Measurements from ENCODE around the gene PGBD5. TPM values are rescaled to one million over a fixed set of nuclear protein-coding genes. Genes with fewer than 3 reads are reported as not detected.

PGBD5 gene
- total RNA-seq, 2 experiments from 2014 or later, result not detected

- H3K27me3 Mint-ChIP-seq, result peaks cover 22% of the 10 kb centered on the region
- intact Hi-C loops (cut with micrococcal nuclease), result no loop called here
- no peak for ATAC-seq
- H3K4me3 Mint-ChIP-seq, result no peak overlapping the region
- ChIA-PET CTCF (no interaction called here), POLR2A (no interaction called here)
- H3K36me3 Mint-ChIP-seq (ENCODE audit: low read depth), result no peaks in the 10 kb centered on the region
- no peak for DNase-seq
- TF ChIP-seq, protein P1, sequence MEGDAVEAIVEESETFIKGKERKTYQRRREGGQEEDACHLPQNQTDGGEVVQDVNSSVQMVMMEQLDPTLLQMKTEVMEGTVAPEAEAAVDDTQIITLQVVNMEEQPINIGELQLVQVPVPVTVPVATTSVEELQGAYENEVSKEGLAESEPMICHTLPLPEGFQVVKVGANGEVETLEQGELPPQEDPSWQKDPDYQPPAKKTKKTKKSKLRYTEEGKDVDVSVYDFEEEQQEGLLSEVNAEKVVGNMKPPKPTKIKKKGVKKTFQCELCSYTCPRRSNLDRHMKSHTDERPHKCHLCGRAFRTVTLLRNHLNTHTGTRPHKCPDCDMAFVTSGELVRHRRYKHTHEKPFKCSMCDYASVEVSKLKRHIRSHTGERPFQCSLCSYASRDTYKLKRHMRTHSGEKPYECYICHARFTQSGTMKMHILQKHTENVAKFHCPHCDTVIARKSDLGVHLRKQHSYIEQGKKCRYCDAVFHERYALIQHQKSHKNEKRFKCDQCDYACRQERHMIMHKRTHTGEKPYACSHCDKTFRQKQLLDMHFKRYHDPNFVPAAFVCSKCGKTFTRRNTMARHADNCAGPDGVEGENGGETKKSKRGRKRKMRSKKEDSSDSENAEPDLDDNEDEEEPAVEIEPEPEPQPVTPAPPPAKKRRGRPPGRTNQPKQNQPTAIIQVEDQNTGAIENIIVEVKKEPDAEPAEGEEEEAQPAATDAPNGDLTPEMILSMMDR (IDR thresholded peaks at IDR 0.05), result no peak
- no peaks in the 10 kb centered on the region for H3K4me1 Mint-ChIP-seq (ENCODE audit: low read depth)
- no peak overlapping the region for H3K27ac Mint-ChIP-seq
- no peaks in the 10 kb centered on the region for H3K9me3 Mint-ChIP-seq
Measured at GRCh38 chr1:230403442-230403841, 22.7 kb downstream of the PGBD5 start.

DNA sequence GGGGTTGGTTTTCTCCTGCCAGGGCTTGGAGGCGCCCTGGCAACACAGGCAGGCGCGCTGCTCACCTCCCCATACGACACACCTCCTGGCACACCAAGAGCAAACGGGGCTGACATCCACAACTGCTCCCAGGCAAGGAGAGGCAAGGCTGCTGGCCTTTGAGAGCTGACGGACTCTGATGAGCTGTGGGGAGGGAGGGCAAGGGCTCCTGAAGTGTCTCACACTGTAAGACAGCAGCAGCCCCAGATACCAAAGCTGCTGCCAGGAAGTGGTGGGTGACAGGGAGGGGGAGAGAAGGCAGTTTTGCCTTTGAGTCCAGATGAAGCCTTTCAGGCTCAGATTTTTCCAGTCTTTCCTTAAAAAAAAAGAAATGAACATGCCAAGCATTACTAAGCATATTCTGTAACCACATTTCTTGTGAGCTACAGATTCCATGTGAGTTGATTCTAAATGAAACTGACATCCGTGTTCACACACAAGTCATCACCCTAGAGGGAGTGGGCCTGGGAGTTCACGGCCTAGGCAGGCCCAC, 24.3 kb downstream of the PGBD5 start:
- Mint-ChIP-seq H3K27me3 (peaks cover 18% of the 10 kb centered on the region), H3K9me3 (no peaks in the 10 kb centered on the region), H3K27ac (no peak overlapping the region), H3K4me1 (ENCODE audit: low read depth) (no peaks in the 10 kb centered on the region), H3K4me3 (no peak overlapping the region), H3K36me3 (ENCODE audit: low read depth) (no peaks in the 10 kb centered on the region)
- ChIA-PET CTCF (no interaction called here), POLR2A (no interaction called here)
- ATAC-seq (no peak), DNase-seq (no peak)
- intact Hi-C loops (cut with micrococcal nuclease), result no loop called here
- TF ChIP-seq, protein P1 (IDR thresholded peaks at IDR 0.05), result no peak

- H3K4me1 Mint-ChIP-seq (ENCODE audit: low read depth), result no peaks in the 10 kb centered on the region
- ATAC-seq, result no peak
- POLR2A ChIA-PET, result no interaction called here
Measured at GRCh38 chr1:230401101-230401500, 25.0 kb downstream of the PGBD5 start.

GRCh38 chr1:230400007-230400344, 26.2 kb downstream of the PGBD5 start:
- no peak for DNase-seq
- Mint-ChIP-seq H3K9me3 (no peaks in the 10 kb centered on the region), H3K4me3 (no peak overlapping the region), H3K36me3 (ENCODE audit: low read depth) (no peaks in the 10 kb centered on the region), H3K27ac (no peak overlapping the region), H3K4me1 (ENCODE audit: low read depth) (no peaks in the 10 kb centered on the region), H3K27me3 (peaks cover 15% of the 10 kb centered on the region)
- ChIA-PET CTCF (no interaction called here), POLR2A (no interaction called here)
- TF ChIP-seq, protein P1 (IDR thresholded peaks at IDR 0.05), result no peak
- intact Hi-C loops (cut with micrococcal nuclease), result no loop called here
- ATAC-seq, result no peak

More at GRCh38 chr1:230401101-230401500, 25.0 kb downstream of the PGBD5 start:
- peaks cover 18% of the 10 kb centered on the region for H3K27me3 Mint-ChIP-seq
- H3K9me3 Mint-ChIP-seq, result no peaks in the 10 kb centered on the region
- intact Hi-C loops (cut with micrococcal nuclease), result no loop called here
- CTCF ChIA-PET, result no interaction called here
- no peak for DNase-seq
- no peak overlapping the region for H3K4me3 Mint-ChIP-seq
- H3K27ac Mint-ChIP-seq, result no peak overlapping the region
- no peaks in the 10 kb centered on the region for H3K36me3 Mint-ChIP-seq (ENCODE audit: low read depth)
- TF ChIP-seq, protein P1 (IDR thresholded peaks at IDR 0.05), result no peak

DNA sequence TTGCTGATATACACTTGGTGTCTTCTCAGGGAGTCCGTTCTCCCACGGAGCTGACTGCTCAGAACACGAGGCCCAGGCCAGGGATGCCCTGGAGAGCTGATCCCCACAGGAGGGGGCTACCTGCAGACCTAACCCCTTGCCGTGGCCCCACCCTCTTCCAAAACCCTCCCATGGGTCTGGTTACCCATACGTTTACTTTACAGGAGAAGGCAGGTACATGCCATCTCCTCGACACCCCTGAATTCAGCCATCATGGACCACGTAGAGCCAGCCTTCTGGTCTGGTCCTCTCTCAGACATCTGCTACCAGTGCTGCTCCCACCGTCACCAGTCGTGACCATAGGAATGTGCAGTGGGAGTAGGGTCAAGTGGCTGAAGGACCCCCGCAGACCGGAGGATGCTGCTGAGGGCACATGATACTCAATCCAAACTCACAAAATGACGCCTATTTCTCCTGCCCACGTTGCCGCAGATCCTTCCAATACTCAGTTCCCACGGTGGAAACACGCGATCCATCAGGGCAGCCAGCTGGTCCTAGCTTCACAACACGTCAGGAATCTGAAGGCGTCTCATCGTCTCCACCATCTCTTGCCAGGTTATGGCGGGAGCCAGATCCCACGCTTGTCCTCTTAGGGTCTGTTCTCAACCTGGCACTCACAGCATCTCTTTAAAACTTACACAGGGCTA, 26.7 kb downstream of the PGBD5 start:
- TF ChIP-seq, protein P1 (IDR thresholded peaks at IDR 0.05), result no peak
- H3K27ac Mint-ChIP-seq, result no peak overlapping the region
- H3K27me3 Mint-ChIP-seq, result peaks cover 15% of the 10 kb centered on the region
- H3K36me3 Mint-ChIP-seq (ENCODE audit: low read depth), result no peaks in the 10 kb centered on the region
- H3K4me1 Mint-ChIP-seq (ENCODE audit: low read depth), result no peaks in the 10 kb centered on the region
- DNase-seq (no peak), ATAC-seq (no peak)
- POLR2A ChIA-PET, result no interaction called here
- CTCF ChIA-PET, result no interaction called here
- H3K9me3 Mint-ChIP-seq, result no peaks in the 10 kb centered on the region
- H3K4me3 Mint-ChIP-seq, result no peak overlapping the region
- intact Hi-C loops (cut with micrococcal nuclease), result no loop called here
